GM18505 (cell line): ENCODE data around the gene KDM1B.

ENCODE experiments used
- ATAC-seq: cut with Tn5 transposase; IDR thresholded peaks from one replicate; pipeline ENCODE4 v1.9.1; 2021; ENCODE audit not compliant: unreplicated experiment
- POLR2A ChIP-seq: IDR thresholded peaks from 4 replicates; pipeline ENCODE4 v1.6.1; 2011; ENCODE audit warnings: borderline replicate concordance; ENCODE audit not compliant: insufficient read depth, insufficient read length; ENCODE audit errors: extremely low read depth

The KDM1B gene

DNA sequence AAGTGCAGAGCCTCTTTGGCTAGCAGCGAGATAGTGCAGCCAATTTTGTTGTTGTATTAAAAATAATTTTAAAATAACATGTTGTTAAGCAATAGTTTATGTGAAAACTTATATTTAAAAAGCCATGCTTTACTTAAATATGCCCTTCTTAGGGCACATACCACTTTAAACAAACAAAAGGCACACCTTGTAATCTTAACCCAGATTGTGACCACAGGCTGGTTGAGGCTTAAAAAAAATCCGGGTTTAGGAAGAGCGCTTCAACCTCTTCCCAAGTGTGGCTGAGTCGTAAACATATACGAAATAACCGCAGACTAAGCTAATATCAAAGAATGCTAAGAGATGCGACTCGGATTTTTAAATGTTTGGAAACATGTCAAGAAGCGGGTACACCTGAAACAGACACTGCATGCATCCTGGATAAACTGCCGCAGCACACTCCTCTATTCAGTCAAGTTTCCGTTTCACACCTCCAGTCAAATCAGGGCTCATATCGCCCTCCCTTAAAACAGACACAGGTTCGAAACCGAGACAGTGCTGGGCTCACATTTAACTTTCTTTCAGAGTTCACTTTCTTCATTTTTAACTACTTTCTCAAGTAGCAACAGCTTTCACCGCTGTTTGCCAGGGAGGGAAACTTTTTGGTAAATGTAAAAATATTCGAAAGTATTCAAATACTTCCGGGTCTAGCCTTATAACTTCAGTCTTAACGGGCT is 107.6 kb downstream of the KDM1B start:
- peak; percentile 69 for TF ChIP-seq POLR2A
- ATAC-seq = peak; percentile 50

DNA sequence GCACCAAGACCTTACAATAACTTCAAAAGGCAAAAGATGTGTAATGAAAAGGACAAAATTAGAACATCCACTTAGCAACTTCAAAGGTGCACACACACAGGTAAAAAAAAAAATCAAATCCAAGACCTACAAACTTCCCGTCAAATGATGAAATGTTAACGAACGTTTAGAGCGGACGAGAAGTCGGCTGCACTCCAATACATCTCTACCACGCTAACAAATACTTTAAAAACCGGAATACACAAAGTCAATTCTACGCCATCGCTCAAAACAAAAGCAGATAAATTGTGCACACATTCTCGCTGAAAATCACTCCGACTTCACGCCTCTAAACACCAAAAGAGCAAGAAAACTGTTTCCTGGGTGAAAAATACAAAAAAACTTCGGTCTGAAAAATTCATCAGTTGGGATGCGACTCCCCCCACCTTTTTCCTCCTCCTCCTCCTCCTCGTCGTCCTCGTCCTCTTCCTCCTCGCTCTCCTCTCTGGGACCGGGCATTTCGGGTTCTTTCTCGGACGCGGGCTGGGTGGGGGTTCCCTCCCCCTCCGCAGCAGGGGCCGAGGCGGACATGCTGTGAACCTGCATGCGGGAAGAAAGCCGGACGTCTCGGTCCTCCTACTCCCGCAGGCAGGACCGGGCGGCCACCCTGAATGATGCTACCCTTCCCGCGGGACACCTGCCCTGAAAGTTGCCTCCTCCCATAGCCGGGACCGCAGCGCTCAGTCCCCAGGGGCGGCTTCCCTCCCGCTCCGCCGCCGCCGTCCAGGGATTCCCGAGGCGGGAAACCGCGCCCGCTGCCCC is 108.4 kb downstream of the KDM1B start:
- ATAC-seq = peak; percentile 4
- no peak for TF ChIP-seq POLR2A

GRCh38 chr6:18264219-18264922 is 109.1 kb downstream of the KDM1B start, which contains the start of gene DEK:
TSS of gene DEK (minus strand) at chr6:18264530. CDS start at chr6:18263987, 543 bp downstream.
- TF ChIP-seq POLR2A = peak; percentile 58
- peak; percentile 44 for ATAC-seq

GRCh38 chr6:18264923-18265377 is 109.7 kb downstream of the KDM1B start:
- no peak for ATAC-seq
- TF ChIP-seq POLR2A = no peak

DNA sequence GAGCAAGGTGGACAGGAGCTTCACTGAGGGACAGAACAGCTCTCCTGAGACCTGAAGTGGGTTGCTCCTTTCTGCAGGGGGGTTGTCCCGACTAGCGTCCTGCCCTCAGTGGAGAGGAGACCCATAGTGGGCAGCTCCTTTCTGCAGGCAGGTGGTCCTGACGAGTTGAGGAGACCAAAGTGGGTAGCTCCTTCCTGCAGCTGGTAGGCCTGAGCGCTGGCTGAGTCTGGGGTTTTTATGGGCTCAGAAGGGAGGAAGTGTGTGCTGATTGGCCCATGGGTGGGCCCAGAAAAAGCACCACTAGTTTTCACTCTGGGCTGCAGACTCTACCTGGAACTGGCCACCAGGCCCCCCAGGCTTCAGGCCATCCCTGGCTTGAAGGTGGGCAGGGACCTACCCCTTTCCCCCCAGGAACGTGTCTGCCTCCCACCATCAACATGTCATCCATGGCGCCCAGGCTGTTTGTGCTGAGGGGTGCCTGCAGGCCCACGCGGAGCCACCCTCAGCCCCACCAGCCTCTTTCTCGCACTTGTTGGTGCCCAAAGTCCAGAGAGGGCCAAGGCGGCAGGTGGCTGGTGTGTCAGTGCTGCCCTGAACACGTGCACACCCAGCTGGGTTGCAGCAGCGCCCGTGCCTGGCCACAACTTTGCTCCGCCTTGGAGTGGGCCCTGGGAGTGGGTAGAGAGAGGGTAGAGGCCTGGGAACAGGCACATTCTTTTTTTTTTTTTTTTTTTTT is 110.7 kb downstream of the KDM1B start:
- ATAC-seq = no peak
- TF ChIP-seq POLR2A = no peak

DNA sequence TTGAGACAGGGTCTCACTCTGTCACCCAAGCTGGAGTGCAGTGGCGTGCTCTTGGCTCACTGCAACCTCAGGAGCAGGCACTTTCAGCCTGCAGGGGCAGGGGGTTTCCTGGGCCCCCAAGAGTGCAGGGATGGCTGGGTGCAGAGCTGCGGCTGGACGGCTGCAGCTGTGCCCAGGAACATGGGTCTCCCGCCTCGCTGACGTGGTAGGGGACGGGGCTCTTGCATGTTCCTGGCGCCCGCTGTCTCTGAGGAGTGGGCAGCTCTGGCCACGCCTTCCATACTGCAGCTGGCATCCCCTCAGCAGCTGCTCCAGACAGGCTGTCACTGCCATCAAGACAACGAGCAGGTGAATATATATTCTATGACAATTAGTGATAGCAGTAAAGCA is 111.3 kb downstream of the KDM1B start:
- no peak for ATAC-seq
- TF ChIP-seq POLR2A = no peak

DNA sequence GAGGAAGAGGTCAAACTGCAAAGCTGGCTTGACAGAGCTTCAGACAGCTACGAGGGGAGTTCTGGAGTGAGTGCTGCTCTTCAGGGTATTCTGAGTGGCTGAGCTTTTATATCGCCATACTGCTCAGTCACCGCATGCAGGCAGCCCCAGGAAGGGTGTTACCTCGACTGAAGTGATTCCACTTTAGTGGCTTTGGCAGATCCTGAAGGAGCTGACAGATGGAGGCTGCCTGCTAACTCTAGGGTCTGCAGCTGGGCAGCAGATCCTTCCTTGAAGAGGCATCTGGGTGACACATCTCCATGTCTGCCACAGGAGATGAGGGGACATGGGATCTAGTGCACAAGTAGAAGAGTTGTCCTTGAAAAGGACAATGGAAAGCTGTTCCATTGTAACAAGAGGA is 112.8 kb downstream of the KDM1B start:
- ATAC-seq = no peak
- TF ChIP-seq POLR2A = no peak

- peak; percentile 48 for ATAC-seq
- no peak for TF ChIP-seq POLR2A
These were observed 114.0 kb downstream of the KDM1B start for GRCh38 chr6:18269253-18269652.

DNA sequence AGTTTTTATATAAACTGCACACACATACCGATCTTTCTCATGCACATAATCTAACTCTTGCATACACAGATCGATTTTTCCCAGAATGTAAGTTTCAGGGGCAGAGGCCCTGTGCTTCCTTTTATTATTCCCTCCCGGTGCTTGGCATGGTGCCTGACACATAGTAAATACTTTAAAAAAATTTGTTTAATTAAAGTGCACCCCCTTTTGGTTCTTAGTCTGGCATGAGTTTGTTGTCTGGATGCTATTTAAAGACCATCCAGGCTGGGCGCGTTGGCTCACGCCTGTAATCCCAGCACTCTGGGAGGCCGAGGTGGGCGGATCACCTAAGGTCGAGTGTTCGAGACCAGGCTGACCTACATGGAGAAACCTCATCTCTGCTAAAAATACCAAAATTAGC is 114.5 kb downstream of the KDM1B start:
- no peak for ATAC-seq
- TF ChIP-seq POLR2A = no peak

DNA sequence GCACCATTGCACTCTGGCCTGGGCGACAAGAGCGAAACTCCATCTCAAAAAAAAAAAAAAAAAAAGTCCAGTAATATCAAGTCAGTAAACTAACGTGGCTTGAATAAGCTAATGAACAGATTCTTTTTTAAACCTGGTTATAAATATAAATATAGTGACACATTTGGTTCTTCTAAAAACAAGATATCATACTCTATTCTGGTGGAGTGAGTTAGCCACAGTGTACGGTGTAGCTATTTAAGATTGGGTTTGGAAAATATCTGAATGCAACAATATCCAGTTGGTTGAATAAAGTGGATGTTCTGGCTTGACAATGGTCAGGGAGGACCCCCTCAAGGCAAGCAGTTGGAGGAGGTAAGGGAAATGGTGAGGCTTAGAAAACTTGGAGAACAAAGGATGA is 115.0 kb downstream of the KDM1B start:
- no peak for TF ChIP-seq POLR2A
- no peak for ATAC-seq
